Upper lobe of left lung (tissue), 6 donors: Measurements from ENCODE around the gene ATG101. TPM values are rescaled to one million over a fixed set of nuclear protein-coding genes. Genes with fewer than 3 reads are reported as not detected.

Source experiments
- ATAC-seq, 2 donors: fragments of 200-7000 bp; cut with Tn5 transposase; one replicate each; pipeline ENCODE4 v1.9.1; 2022; ENCODE audit warnings: mild to moderate bottlenecking in 2 of 2, moderate library complexity in 2 of 2; ENCODE audit not compliant: low FRiP score in 2 of 2
- DNase-seq, 2 donors: peaks; one replicate each; pipeline ENCODE4 v3.0.0-alpha.2; 2019 to 2020
- H3K27ac ChIP-seq, 4 donors: fragments of 200-600 bp; sonication (generic); one replicate each; pipeline ENCODE4 v1.5.1; 2016 to 2019
- H3K27me3 ChIP-seq, 4 donors: fragments of 200-600 bp; sonication (generic); one replicate each; pipeline ENCODE4 v1.5.1; 2017 to 2019
- H3K36me3 ChIP-seq, 4 donors: fragments of 200-600 bp; sonication (generic); one replicate each; pipeline ENCODE4 v1.5.1; 2016 to 2019
- H3K4me1 ChIP-seq, 4 donors: fragments of 200-600 bp; sonication (generic); one replicate each; pipeline ENCODE4 v1.5.1; 2018 to 2019
- H3K4me3 ChIP-seq, 4 donors: fragments of 200-600 bp; sonication (generic); one replicate each; pipeline ENCODE4 v1.5.1; 2017 to 2019; ENCODE audit warnings: mild to moderate bottlenecking in 2 of 4, moderate library complexity in 1 of 4
- H3K9me3 ChIP-seq, 4 donors: fragments of 200-600 bp; sonication (generic); one replicate each; pipeline ENCODE4 v1.5.1; 2018 to 2019
- CTCF ChIP-seq, 6 experiments: fragments of 450-650 bp in 4 of 6; fragments of 200-600 bp in 2 of 6; sonication (generic) in 2 of 6; IDR thresholded peaks; one replicate each; pipeline ENCODE4 v1.5.1; 2016 to 2019; ENCODE audit warnings: antibody characterized with exemption in 6 of 6
- EP300 ChIP-seq, 4 donors: sonication (generic); formaldehyde crosslinking; IDR thresholded peaks; one replicate each; pipeline ENCODE4 v1.5.1; 2017; ENCODE audit warnings: antibody characterized with exemption in 4 of 4, control low read depth in 2 of 4
- POLR2A ChIP-seq, 4 donors: fragments of 450-650 bp; IDR thresholded peaks; one replicate each; pipeline ENCODE4 v1.5.1; 2016 to 2017; ENCODE audit warnings: antibody characterized with exemption in 4 of 4, mild to moderate bottlenecking in 2 of 4
- POLR2AphosphoS5 ChIP-seq, 2 donors: sonication (generic); formaldehyde crosslinking; IDR thresholded peaks; one replicate each; pipeline ENCODE4 v1.5.1; 2017; ENCODE audit warnings: antibody characterized with exemption in 2 of 2
- WGBS, 2 donors: methylation state at CpG; one replicate each; pipeline ENCODE4 v1.1.5; 2017 to 2018; 5-methylcytosine and 5-hydroxymethylcytosine counted together
- total RNA-seq, 6 donors: library from RNA; depleted of rRNA in 4 of 6; stranded (reverse); fragments of >200 nt in 4 of 6; gene quantifications; one replicate each; pipeline versions ENCODE4 v1.1.0 to v1.2.1, GENCODE V29; 2016 to 2021
- donor health status: DM: no; HTN: no; CAD: no; lungs with moderate emphysema.
- donor health status: DM: no; HTN: yes; CAD: no; lungs with severe emphysema.

The ATG101 gene
- total RNA-seq, 6 donors from 2014 or later = 17.8 to 74.8 (median 35.9) TPM

- 87 to 93% methylated on average over 7 of the region's 9 CpGs for WGBS, 2 donors
- Histone ChIP-seq H3K4me1 (peaks cover 22 to 43% (median 30%) of the 10 kb centered on the region in 4 donors), H3K27ac (peak overlapping the region in 2 of 4 donors; percentile 94 to 99), H3K27me3 (no peaks in the 10 kb centered on the region), H3K9me3 (no peaks in the 10 kb centered on the region), H3K4me3 (peak overlapping the region; percentile 19 to 87 (median 61)), H3K36me3 (peaks cover 12 to 62% (median 46%) of the 10 kb centered on the region in 4 donors)
- ATAC-seq (no peak), DNase-seq (peak in 1 of 2 donors; percentile 82)
- TF ChIP-seq EP300 (IDR thresholded peaks at IDR 0.05) (no peak), CTCF (IDR thresholded peaks at IDR 0.05) (no peak), POLR2A (IDR thresholded peaks at IDR 0.05) (no peak), POLR2AphosphoS5 (IDR thresholded peaks at IDR 0.05) (peak in 1 of 2 donors; percentile 18)
Observed at GRCh38 chr12:52053536-52054209, 16.1 kb upstream of the ATG101 start.

DNA sequence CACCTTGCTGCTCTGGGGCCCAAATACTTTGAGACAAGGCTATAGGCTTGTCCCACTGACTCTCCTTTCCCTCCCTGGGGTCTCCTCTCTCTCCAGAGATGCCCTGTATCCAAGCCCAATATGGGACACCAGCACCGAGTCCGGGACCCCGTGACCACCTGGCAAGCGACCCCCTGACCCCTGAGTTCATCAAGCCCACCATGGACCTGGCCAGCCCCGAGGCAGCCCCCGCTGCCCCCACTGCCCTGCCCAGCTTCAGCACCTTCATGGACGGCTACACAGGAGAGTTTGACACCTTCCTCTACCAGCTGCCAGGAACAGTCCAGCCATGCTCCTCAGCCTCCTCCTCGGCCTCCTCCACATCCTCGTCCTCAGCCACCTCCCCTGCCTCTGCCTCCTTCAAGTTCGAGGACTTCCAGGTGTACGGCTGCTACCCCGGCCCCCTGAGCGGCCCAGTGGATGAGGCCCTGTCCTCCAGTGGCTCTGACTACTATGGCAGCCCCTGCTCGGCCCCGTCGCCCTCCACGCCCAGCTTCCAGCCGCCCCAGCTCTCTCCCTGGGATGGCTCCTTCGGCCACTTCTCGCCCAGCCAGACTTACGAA, 15.4 kb upstream of the ATG101 start:
- H3K27me3 ChIP-seq = no peaks in the 10 kb centered on the region
- peak overlapping the region in 2 of 4 donors; percentile 62 to 87 for H3K4me3 ChIP-seq
- WGBS, 2 donors = 93 to 95% methylated on average over 17 to 21 of the region's 21 CpGs
- no peaks in the 10 kb centered on the region for H3K9me3 ChIP-seq
- no peak for TF ChIP-seq POLR2A (IDR thresholded peaks at IDR 0.05)
- TF ChIP-seq POLR2AphosphoS5 (IDR thresholded peaks at IDR 0.05) = peak in 1 of 2 donors; percentile 17
- TF ChIP-seq EP300 (IDR thresholded peaks at IDR 0.05) = no peak
- no peak for TF ChIP-seq CTCF (IDR thresholded peaks at IDR 0.05)
- H3K27ac ChIP-seq = peak overlapping the region in 2 of 4 donors; percentile 94 to 99
- peaks cover 12 to 69% (median 52%) of the 10 kb centered on the region in 4 donors for H3K36me3 ChIP-seq
- peak in 1 of 2 donors; percentile 88 for DNase-seq
- peaks cover 22 to 46% (median 31%) of the 10 kb centered on the region in 4 donors for H3K4me1 ChIP-seq
- no peak for ATAC-seq

GRCh38 chr12:52054833-52055730, 14.7 kb upstream of the ATG101 start:
- 93 to 94% methylated on average over 9 to 21 of the region's 21 CpGs for WGBS, 2 donors
- no peaks in the 10 kb centered on the region for H3K27me3 ChIP-seq
- H3K36me3 ChIP-seq = peaks cover 12 to 76% (median 55%) of the 10 kb centered on the region in 4 donors
- peaks cover 17 to 38% (median 24%) of the 10 kb centered on the region in 4 donors for H3K4me1 ChIP-seq
- no peaks in the 10 kb centered on the region for H3K9me3 ChIP-seq
- H3K4me3 ChIP-seq = peak overlapping the region in 1 of 4 donors; percentile 87
- TF ChIP-seq POLR2A (IDR thresholded peaks at IDR 0.05) = no peak
- TF ChIP-seq POLR2AphosphoS5 (IDR thresholded peaks at IDR 0.05) = peak in 1 of 2 donors; percentile 38
- ATAC-seq (no peak), DNase-seq (no peak)
- no peak overlapping the region for H3K27ac ChIP-seq

DNA sequence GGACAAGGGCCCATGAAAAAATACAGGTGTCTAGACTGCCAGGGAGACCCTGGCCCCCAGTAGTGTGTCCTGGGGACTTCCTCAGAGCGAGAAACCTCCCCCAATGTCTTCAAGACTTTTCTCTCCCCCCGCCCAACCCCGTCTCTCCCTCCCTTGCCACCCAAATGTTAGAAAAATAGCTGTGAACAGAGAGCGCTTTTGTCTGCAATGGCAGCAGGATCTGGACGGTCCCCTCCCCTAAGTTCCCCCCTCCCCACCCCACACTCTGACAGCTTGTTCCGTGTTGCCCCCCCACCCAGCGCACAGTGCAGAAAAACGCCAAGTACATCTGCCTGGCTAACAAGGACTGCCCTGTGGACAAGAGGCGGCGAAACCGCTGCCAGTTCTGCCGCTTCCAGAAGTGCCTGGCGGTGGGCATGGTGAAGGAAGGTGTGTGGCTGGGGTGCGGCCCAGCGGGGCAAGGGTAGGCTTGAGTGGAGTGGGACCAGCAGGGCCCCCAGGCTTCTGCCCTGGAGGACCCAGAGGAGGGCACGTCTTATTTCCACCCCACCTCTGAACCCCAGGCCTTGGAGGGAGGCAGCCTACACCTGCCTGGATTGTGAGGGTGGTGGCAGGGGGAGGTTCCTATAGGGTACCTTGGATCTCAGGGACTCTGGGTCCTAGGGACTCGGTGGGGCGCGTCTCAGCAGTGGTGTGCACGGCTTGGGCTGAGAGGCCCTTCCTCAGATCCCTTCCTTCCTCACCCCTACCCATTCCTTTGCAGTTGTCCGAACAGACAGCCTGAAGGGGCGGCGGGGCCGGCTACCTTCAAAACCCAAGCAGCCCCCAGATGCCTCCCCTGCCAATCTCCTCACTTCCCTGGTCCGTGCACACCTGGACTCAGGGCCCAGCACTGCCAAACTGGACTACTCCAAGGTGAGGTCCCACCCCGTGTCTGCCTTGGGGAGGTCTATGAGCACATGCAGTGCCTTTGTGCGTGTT, 13.8 kb upstream of the ATG101 start:
- Histone ChIP-seq H3K27ac (peak overlapping the region in 1 of 4 donors; percentile 7), H3K36me3 (peaks cover 12 to 76% (median 55%) of the 10 kb centered on the region in 4 donors), H3K9me3 (no peaks in the 10 kb centered on the region), H3K27me3 (no peaks in the 10 kb centered on the region), H3K4me3 (no peak overlapping the region), H3K4me1 (peaks cover 11 to 32% (median 17%) of the 10 kb centered on the region in 4 donors)
- WGBS, 2 donors = 86 to 90% methylated on average over 19 to 27 of the region's 27 CpGs
- TF ChIP-seq EP300 (IDR thresholded peaks at IDR 0.05) (no peak), POLR2AphosphoS5 (IDR thresholded peaks at IDR 0.05) (peak in 1 of 2 donors; percentile 63), POLR2A (IDR thresholded peaks at IDR 0.05) (peak in 1 of 4 donors; percentile 9)
- ATAC-seq = no peak
- peak in 1 of 2 donors; percentile 86 for DNase-seq
